K562 (cell line): ENCODE data around the gene TMEM252.

Experiments used
- ARHGAP35 ChIP-seq: fragments of 450-650 bp; IDR thresholded peaks from 2 replicates; pipeline ENCODE4 v1.6.1; 2018; ENCODE audit not compliant: partially characterized antibody
- CHCHD3 ChIP-seq: fragments of 250-450 bp; sonication (Bioruptor Pico); IDR thresholded peaks from 2 replicates; pipeline ENCODE4 v2.1.2; 2022; ENCODE audit warnings: mild to moderate bottlenecking
- CTCF ChIP-seq, 3 experiments: IDR thresholded peaks in 2 of 3; conservative IDR thresholded peaks in 1 of 3; 2 replicates each; pipeline ENCODE4 v1.5.1; 2011 to 2012; ENCODE audit warnings: low read length in 3 of 3, mild to moderate bottlenecking in 3 of 3, control low read depth in 2 of 3, improper control_type of control experiment in 1 of 3, inconsistent platforms in 1 of 3, low read depth in 1 of 3, mixed read lengths in 1 of 3, moderate library complexity in 1 of 3; ENCODE audit not compliant: insufficient read depth in 2 of 3
- ESRRA ChIP-seq: fragments of 450-650 bp; IDR thresholded peaks from 2 replicates; pipeline ENCODE4 v1.6.1; 2014; ENCODE audit warnings: low read depth, mild to moderate bottlenecking, moderate library complexity, borderline replicate concordance
- JUND ChIP-seq, 2 experiments: IDR thresholded peaks; 2 replicates in 1 of 2; 3 replicates in 1 of 2; pipeline ENCODE4 v1.6.1; 2011; ENCODE audit warnings: borderline replicate concordance in 2 of 2, low read depth in 2 of 2, low read length in 2 of 2, improper control_type of control experiment in 1 of 2, missing biosample characterization in 1 of 2, missing genetic modification characterization in 1 of 2, missing genetic modification reagents in 1 of 2
- NFXL1 ChIP-seq: fragments of 450-650 bp; formaldehyde crosslinking; IDR thresholded peaks from 2 replicates; pipeline ENCODE4 v1.4.0; 2021; ENCODE audit warnings: mild to moderate bottlenecking
- PHB ChIP-seq: fragments of 250-450 bp; sonication (Bioruptor Pico); IDR thresholded peaks from 2 replicates; pipeline ENCODE4 v1.5.0; 2021
- POLR2A ChIP-seq: fragments of 450-650 bp; conservative IDR thresholded peaks from 2 replicates; pipeline ENCODE4 v1.6.1; 2016
- RAD21 ChIP-seq, 2 experiments: fragments of 250-450 bp in 1 of 2; fragments of 450-650 bp in 1 of 2; sonication (Bioruptor Pico) in 1 of 2; formaldehyde crosslinking in 1 of 2; IDR thresholded peaks in 1 of 2; conservative IDR thresholded peaks in 1 of 2; 2 replicates each; pipeline versions ENCODE4 v1.4.0 to v1.8.0; 2020 to 2022; ENCODE audit warnings: mild to moderate bottlenecking in 2 of 2, moderate library complexity in 1 of 2
- THAP7 ChIP-seq: fragments of 250-450 bp; sonication (Bioruptor Pico); IDR thresholded peaks from 2 replicates; pipeline ENCODE4 v1.5.0; 2021
- ZBTB1 ChIP-seq: sonication (generic); formaldehyde crosslinking; IDR thresholded peaks from 2 replicates; pipeline ENCODE4 v1.8.1; 2023; ENCODE audit warnings: missing genetic modification reagents, low read depth, mild to moderate bottlenecking, borderline replicate concordance
- ZBTB8A ChIP-seq: fragments of 450-650 bp; IDR thresholded peaks from 2 replicates; pipeline ENCODE4 v1.6.1; 2018; ENCODE audit warnings: mild to moderate bottlenecking, moderate library complexity; ENCODE audit not compliant: partially characterized antibody
- ZFP36 ChIP-seq: fragments of 150-350 bp; IDR thresholded peaks from 2 replicates; pipeline ENCODE4 v1.6.1; 2018; ENCODE audit warnings: low read length, low read depth; ENCODE audit not compliant: partially characterized antibody

GRCh38 chr9:68567565-68567964 lies 26.9 kb upstream of the TMEM252 start:
- TF ChIP-seq ARHGAP35 (no peak), CTCF (IDR thresholded peaks at IDR 0.05 in 2 of 3, conservative IDR thresholded peaks at IDR 0.05 in 1 of 3; ENCODE audit: insufficient read depth in 2 of 3, low read depth in 1 of 3, low read length in 3 of 3) (no peak), ZBTB8A (no peak), ZFP36 (no peak), JUND (IDR thresholded peaks at IDR 0.05; ENCODE audit: borderline replicate concordance, low read depth, low read length) (no peak), JUND (tag; IDR thresholded peaks at IDR 0.05; ENCODE audit: borderline replicate concordance, low read depth, low read length) (no peak), RAD21 (CRISPR knock-in tag; conservative IDR thresholded peaks at IDR 0.05 in 1 of 2, IDR thresholded peaks at IDR 0.05 in 1 of 2) (no peak), POLR2A (no peak), ZBTB1 (no peak), PHB (CRISPR knock-in tag) (no peak), CHCHD3 (CRISPR knock-in tag) (no peak), THAP7 (CRISPR knock-in tag) (no peak), NFXL1 (CRISPR knock-in tag) (no peak), ESRRA (no peak)
